Tibial artery (tissue), 4 donors: ENCODE data around the gene INPP5D.

Experiments
- DNase-seq, 2 donors: peaks; one replicate each; pipeline ENCODE4 v3.0.0-alpha.2; 2019
- H3K27ac ChIP-seq, 2 donors: fragments of 200-600 bp; sonication (generic) in 1 of 2; 1 replicate in 1 of 2; 2 replicates in 1 of 2; pipeline ENCODE4 v1.5.1; 2018 to 2019; ENCODE audit warnings: mild to moderate bottlenecking in 1 of 2
- H3K27me3 ChIP-seq, 2 donors: fragments of 200-600 bp; sonication (generic) in 1 of 2; one replicate each; pipeline versions ENCODE4 v1.5.1 to v1.6.0; 2016 to 2019
- H3K36me3 ChIP-seq, 3 donors: fragments of 200-600 bp; sonication (generic) in 2 of 3; one replicate each; pipeline ENCODE4 v1.5.1; 2016 to 2019; ENCODE audit warnings: mild to moderate bottlenecking in 2 of 3
- H3K4me1 ChIP-seq, 4 donors: fragments of 200-600 bp; sonication (generic) in 2 of 4; 1 replicate in 3 of 4; 2 replicates in 1 of 4; pipeline ENCODE4 v1.5.1; 2016 to 2019
- H3K4me3 ChIP-seq, 2 donors: fragments of 200-600 bp; sonication (generic) in 1 of 2; 1 replicate in 1 of 2; 2 replicates in 1 of 2; pipeline ENCODE4 v1.5.1; 2018 to 2019; ENCODE audit warnings: mild to moderate bottlenecking in 2 of 2
- H3K9me3 ChIP-seq, 3 donors: fragments of 200-600 bp; sonication (generic) in 1 of 3; one replicate each; pipeline ENCODE4 v1.5.1; 2016 to 2019
- CTCF ChIP-seq, 2 experiments: fragments of 200-600 bp in 1 of 2; fragments of 450-650 bp in 1 of 2; IDR thresholded peaks; one replicate each; pipeline ENCODE4 v1.5.1; 2017 to 2019; ENCODE audit warnings: antibody characterized with exemption in 2 of 2, mild to moderate bottlenecking in 1 of 2, moderate library complexity in 1 of 2
- intact Hi-C: fragments of 100-400 bp; cut with DNase I; formaldehyde crosslinking; loops from one replicate; pipeline ENCODE4 v1.15.0; 2023; ENCODE audit warnings: low total_unique reads

Gene INPP5D

GRCh38 chr2:233245406-233245805, 185.3 kb downstream of the INPP5D start:
- H3K9me3 ChIP-seq, result no peaks in the 10 kb centered on the region
- no peaks in the 10 kb centered on the region for H3K27me3 ChIP-seq
- TF ChIP-seq CTCF (IDR thresholded peaks at IDR 0.05), result no peak
- intact Hi-C loops, result no loop called here
- no peaks in the 10 kb centered on the region for H3K36me3 ChIP-seq
- H3K27ac ChIP-seq, result no peak overlapping the region
- H3K4me1 ChIP-seq, result no peaks in the 10 kb centered on the region
- no peak overlapping the region for H3K4me3 ChIP-seq
- no peak for DNase-seq

DNA sequence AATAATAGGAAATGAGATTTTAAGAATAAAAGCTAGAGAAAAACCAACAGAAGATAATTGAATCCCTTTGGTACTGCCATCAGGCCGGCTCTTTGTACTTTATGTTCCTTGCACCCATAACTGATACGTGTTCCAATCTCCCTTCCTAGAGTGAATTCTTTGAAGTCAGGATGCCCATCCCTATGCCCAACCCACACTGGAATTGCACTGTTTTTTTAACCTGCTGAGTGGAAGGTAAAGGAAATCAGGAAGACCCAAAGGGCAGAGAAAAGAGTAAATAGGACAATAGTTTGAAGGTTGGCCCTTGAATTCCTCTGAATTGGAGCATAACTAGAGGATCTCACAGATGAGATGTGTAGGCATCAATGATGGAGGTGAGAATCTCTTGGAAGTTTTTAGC, 187.0 kb downstream of the INPP5D start:
- Histone ChIP-seq H3K36me3 (no peaks in the 10 kb centered on the region), H3K27me3 (no peaks in the 10 kb centered on the region), H3K4me1 (peaks cover 0 to 1% (median under 1%) of the 10 kb centered on the region in 4 donors), H3K4me3 (no peak overlapping the region), H3K27ac (no peak overlapping the region), H3K9me3 (no peaks in the 10 kb centered on the region)
- intact Hi-C loops, result no loop called here
- no peak for TF ChIP-seq CTCF (IDR thresholded peaks at IDR 0.05)
- no peak for DNase-seq

DNA sequence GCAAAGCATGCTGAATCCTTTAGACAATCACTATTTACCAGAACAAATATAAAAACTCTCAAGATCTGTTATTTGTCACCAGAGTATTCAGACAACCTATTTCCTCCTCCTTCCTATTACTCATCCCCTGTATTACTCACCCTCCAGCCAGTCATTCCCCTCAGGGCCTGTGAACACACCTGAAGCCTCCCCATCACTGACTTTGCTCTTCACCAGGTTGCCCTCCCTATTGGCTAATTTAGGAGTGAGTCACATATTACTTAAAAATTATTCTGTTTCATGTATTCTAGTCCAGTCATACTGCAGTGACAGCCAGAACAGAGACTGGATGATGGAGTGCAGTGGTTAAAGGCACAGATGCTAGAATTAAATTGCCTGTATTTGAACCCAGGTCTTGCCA, 187.6 kb downstream of the INPP5D start:
- H3K27me3 ChIP-seq, result no peaks in the 10 kb centered on the region
- no peak overlapping the region for H3K27ac ChIP-seq
- DNase-seq, result no peak
- no peak for TF ChIP-seq CTCF (IDR thresholded peaks at IDR 0.05)
- peaks cover 0 to 8% (median 5%) of the 10 kb centered on the region in 4 donors for H3K4me1 ChIP-seq
- intact Hi-C loops, result no loop called here
- no peaks in the 10 kb centered on the region for H3K36me3 ChIP-seq
- H3K4me3 ChIP-seq, result no peak overlapping the region
- H3K9me3 ChIP-seq, result no peaks in the 10 kb centered on the region

GRCh38 chr2:233248999-233249398, 188.9 kb downstream of the INPP5D start:
- no peak for DNase-seq
- intact Hi-C loops, result no loop called here
- no peak overlapping the region for H3K27ac ChIP-seq
- no peak overlapping the region for H3K4me3 ChIP-seq
- TF ChIP-seq CTCF (IDR thresholded peaks at IDR 0.05), result no peak
- no peaks in the 10 kb centered on the region for H3K27me3 ChIP-seq
- H3K4me1 ChIP-seq, result peaks cover 0 to 20% (median 16%) of the 10 kb centered on the region in 4 donors
- H3K9me3 ChIP-seq, result no peaks in the 10 kb centered on the region
- no peaks in the 10 kb centered on the region for H3K36me3 ChIP-seq

DNA sequence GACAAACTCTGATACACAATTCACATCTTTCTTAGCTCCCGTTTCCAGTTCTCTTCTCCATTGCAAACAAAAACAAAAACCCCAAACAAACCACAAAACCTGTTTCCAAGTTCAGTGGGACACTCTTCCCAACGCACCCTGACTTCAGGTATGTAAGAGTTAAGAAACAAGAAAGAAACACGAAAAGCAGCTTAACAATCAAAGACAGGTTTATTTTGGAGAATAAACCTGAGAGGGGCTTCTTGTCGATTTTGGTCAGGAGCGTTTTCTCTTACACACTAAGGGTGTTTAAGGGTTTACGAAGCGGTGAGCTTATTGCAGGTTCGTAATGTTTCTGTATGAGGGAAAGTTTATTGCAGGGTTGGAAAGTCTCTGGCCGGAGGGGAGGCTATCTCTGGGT, 190.4 kb downstream of the INPP5D start:
- no peak for DNase-seq
- Histone ChIP-seq H3K4me3 (no peak overlapping the region), H3K27ac (no peak overlapping the region), H3K9me3 (no peaks in the 10 kb centered on the region), H3K27me3 (no peaks in the 10 kb centered on the region), H3K4me1 (peaks cover 0 to 30% (median 19%) of the 10 kb centered on the region in 4 donors), H3K36me3 (no peaks in the 10 kb centered on the region)
- TF ChIP-seq CTCF (IDR thresholded peaks at IDR 0.05), result no peak
- intact Hi-C loops, result loop anchor here (5.0 kb wide), 2 partner anchors 398 to 638 kb away; no protein-coding TSS in a partner anchor

- Histone ChIP-seq H3K4me3 (peak overlapping the region; percentile 73 to 89), H3K27me3 (no peaks in the 10 kb centered on the region), H3K9me3 (no peaks in the 10 kb centered on the region), H3K36me3 (peaks cover 0 to under 1% (median 0%) of the 10 kb centered on the region in 3 donors), H3K4me1 (peaks cover 0 to 30% (median 19%) of the 10 kb centered on the region in 4 donors), H3K27ac (peak overlapping the region; percentile 80 to 81)
- no peak for TF ChIP-seq CTCF (IDR thresholded peaks at IDR 0.05)
- DNase-seq, result no peak
- intact Hi-C loops, result loop anchor here (5.0 kb wide), 2 partner anchors 399 to 639 kb away; no protein-coding TSS in a partner anchor
Measured at GRCh38 chr2:233250985-233251305, 190.8 kb downstream of the INPP5D start.
